ENCODE data around the gene RINL.
"Not testable (repeated sequence)": the region's sequence is repeated elsewhere in the genome, so short reads cannot be mapped to it uniquely, and the experiment has no call there.

The RINL gene

GRCh38 chr19:38875656-38876395, 2.2 kb downstream of the RINL start:
- no peak for DNase-seq (ENCODE audit: low spot score)

GRCh38 chr19:38873400-38873799, 4.7 kb downstream of the RINL start:
- DNase-seq (ENCODE audit: low spot score) = not testable (repeated sequence)

GRCh38 chr19:38870612-38871011, 7.5 kb downstream of the RINL start:
- no peak for DNase-seq (ENCODE audit: low spot score)

- peak; percentile 70 for DNase-seq (ENCODE audit: low spot score)
Observed at GRCh38 chr19:38869836-38870607, 8.1 kb downstream of the RINL start.

GRCh38 chr19:38869160-38869835, 8.8 kb downstream of the RINL start:
- DNase-seq (ENCODE audit: low spot score) = no peak

GRCh38 chr19:38868551-38868950, 9.5 kb downstream of the RINL start:
- DNase-seq (ENCODE audit: low spot score) = no peak

GRCh38 chr19:38867171-38867780, 10.8 kb downstream of the RINL start:
- DNase-seq (ENCODE audit: low spot score) = no peak

GRCh38 chr19:38862321-38863059, 15.6 kb downstream of the RINL start:
- no peak for DNase-seq (ENCODE audit: low spot score)

- DNase-seq (ENCODE audit: low spot score) = no peak
Observed at GRCh38 chr19:38861368-38861767, 16.7 kb downstream of the RINL start.

GRCh38 chr19:38859631-38860204, 18.4 kb downstream of the RINL start:
- not testable (repeated sequence) for DNase-seq (ENCODE audit: low spot score)

- no peak for DNase-seq (ENCODE audit: low spot score)
Observed at GRCh38 chr19:38856813-38857212, 21.3 kb downstream of the RINL start.

GRCh38 chr19:38855751-38856150, 22.3 kb downstream of the RINL start:
- DNase-seq (ENCODE audit: low spot score) = not testable (repeated sequence)

- DNase-seq (ENCODE audit: low spot score) = not testable (repeated sequence)
Observed at GRCh38 chr19:38854961-38855360, 23.1 kb downstream of the RINL start.

- no peak for DNase-seq (ENCODE audit: low spot score)
Observed at GRCh38 chr19:38853214-38853613, 24.9 kb downstream of the RINL start.

- DNase-seq (ENCODE audit: low spot score) = peak; percentile 45
Observed at GRCh38 chr19:38852231-38853044, 25.6 kb downstream of the RINL start.

- peak; percentile 92 for DNase-seq (ENCODE audit: low spot score)
Observed at GRCh38 chr19:38851622-38852230, 26.3 kb downstream of the RINL start.

- DNase-seq (ENCODE audit: low spot score) = peak; percentile 41
Observed at GRCh38 chr19:38850976-38851621, 27.0 kb downstream of the RINL start.

GRCh38 chr19:38850436-38850975, 27.6 kb downstream of the RINL start:
- no peak for DNase-seq (ENCODE audit: low spot score)

GRCh38 chr19:38849860-38850435, 28.1 kb downstream of the RINL start, which contains the start of gene HNRNPL:
Gene HNRNPL (minus strand): TSS chr19:38849986. CDS start chr19:38849966, 20 bp downstream.
- peak; percentile 100 for DNase-seq (ENCODE audit: low spot score)
